A549 (cell line): ENCODE results near the gene PLOD3. TPM values are rescaled to one million over a fixed set of nuclear protein-coding genes. Genes with fewer than 3 reads are reported as not detected.

Experiments used
- ATAC-seq, 2 experiments: fragments of 200-7000 bp in 1 of 2; fragments of >200 bp in 1 of 2; cut with Nextera tagmentation in 1 of 2; cut with Tn5 transposase in 1 of 2; 3 replicates each; pipeline versions ENCODE4 v1.8.0 to v1.9.1; 2018 to 2020; ENCODE audit warnings: mild to moderate bottlenecking in 1 of 2, moderate library complexity in 1 of 2
- CTCF ChIA-PET: fragments of 300-600 bp; sonication (Branson Sonifier 250); formaldehyde crosslinking; extraction: SDS; loops from one replicate; lab custom pipeline; 2021; ENCODE audit warnings: antibody characterized with exemption, inconsistent platforms; lab: Yijun Ruan, JAX
- POLR2A ChIA-PET: fragments of 350-600 bp; formaldehyde crosslinking; extraction: SDS; loops from one replicate; lab custom pipeline; 2021; ENCODE audit warnings: antibody characterized with exemption, inconsistent platforms; lab: Yijun Ruan, JAX
- DNase-seq, 2 experiments: peaks; one replicate each; pipeline versions ENCODE4 v3.0.0 to v3.0.0-alpha.2; 2011 to 2016; ENCODE audit warnings: low read depth in 1 of 2, low spot score in 1 of 2
- FAIRE-seq: peaks from 2 replicates; lab custom pipeline; 2011; peaks lifted over from hg19 to GRCh38; lab: Jason Lieb, UNC
- H3K27ac ChIP-seq, 2 experiments: fragments of >200 bp; sonication (Bioruptor Twin); formaldehyde crosslinking; 3 replicates each; pipeline ENCODE4 v1.5.1; 2016 to 2017
- H3K4me1 ChIP-seq: fragments of >200 bp; sonication (Bioruptor Twin); formaldehyde crosslinking; 3 replicates; pipeline ENCODE4 v1.6.1; 2016
- H3K4me2 ChIP-seq: fragments of >200 bp; sonication (Bioruptor Twin); formaldehyde crosslinking; 3 replicates; pipeline ENCODE4 v1.6.1; 2016
- H3K4me3 ChIP-seq: fragments of >200 bp; sonication (Bioruptor Twin); formaldehyde crosslinking; 3 replicates; pipeline ENCODE4 v1.5.1; 2016
- H3K9me3 ChIP-seq: fragments of >200 bp; sonication (Bioruptor Twin); formaldehyde crosslinking; 3 replicates; pipeline ENCODE4 v1.6.1; 2016
- BHLHE40 ChIP-seq: IDR thresholded peaks from 2 replicates; pipeline ENCODE4 v1.6.1; 2012; ENCODE audit warnings: low read depth, low read length, inconsistent platforms
- CBX2 ChIP-seq: fragments of 200-600 bp; sonication (generic); IDR thresholded peaks from 2 replicates; pipeline ENCODE4 v1.6.1; 2016; ENCODE audit warnings: low read depth, mild to moderate bottlenecking, borderline replicate concordance
- CHD2 ChIP-seq: fragments of 150-350 bp; IDR thresholded peaks from 2 replicates; pipeline ENCODE4 v1.6.1; 2014; ENCODE audit warnings: low read length; ENCODE audit not compliant: partially characterized antibody
- EHMT2 ChIP-seq: fragments of 200-600 bp; sonication (generic); IDR thresholded peaks from 2 replicates; pipeline ENCODE4 v1.6.1; 2016; ENCODE audit warnings: antibody characterized with exemption, low read depth, mild to moderate bottlenecking, moderate library complexity
- EP300 ChIP-seq, 2 experiments: fragments of >200 bp; sonication (Bioruptor Twin); formaldehyde crosslinking; IDR thresholded peaks; 2 replicates in 1 of 2; 3 replicates in 1 of 2; pipeline ENCODE4 v1.6.1; 2016 to 2017
- FOSB ChIP-seq: fragments of 250-450 bp; sonication (Bioruptor Pico); IDR thresholded peaks from 2 replicates; pipeline ENCODE4 v1.5.0; 2020; ENCODE audit warnings: mild to moderate bottlenecking, moderate library complexity
- FOSL2 ChIP-seq, 2 experiments: fragments of 450-650 bp in 1 of 2; fragments of >200 bp in 1 of 2; sonication (Bioruptor Twin) in 1 of 2; formaldehyde crosslinking; IDR thresholded peaks; 2 replicates each; pipeline versions ENCODE4 v1.5.0 to v1.6.1; 2016 to 2020; ENCODE audit warnings: mild to moderate bottlenecking in 1 of 2, moderate library complexity in 1 of 2
- HEYL ChIP-seq: fragments of 250-450 bp; sonication (Bioruptor Pico); IDR thresholded peaks from 2 replicates; pipeline ENCODE4 v1.8.0; 2021; ENCODE audit warnings: mild to moderate bottlenecking, moderate library complexity
- JUNB ChIP-seq: fragments of >200 bp; sonication (Bioruptor Twin); formaldehyde crosslinking; IDR thresholded peaks from 2 replicates; pipeline ENCODE4 v1.6.1; 2016
- MYC ChIP-seq: IDR thresholded peaks from 2 replicates; pipeline ENCODE4 v1.6.1; 2012; ENCODE audit warnings: mild to moderate bottlenecking, inconsistent platforms, low read length, improper control_type of control experiment, borderline replicate concordance
- NPAS2 ChIP-seq: fragments of 250-450 bp; sonication (Bioruptor Pico); IDR thresholded peaks from 2 replicates; pipeline ENCODE4 v1.8.0; 2022; ENCODE audit warnings: mild to moderate bottlenecking, moderate library complexity, borderline replicate concordance
- POLR2AphosphoS2 ChIP-seq: conservative IDR thresholded peaks from 2 replicates; pipeline ENCODE4 v1.6.1; 2012; ENCODE audit warnings: low read length, improper control_type of control experiment, inconsistent platforms
- SREBF2 ChIP-seq: fragments of 450-650 bp; IDR thresholded peaks from 2 replicates; pipeline ENCODE4 v1.6.1; 2014; ENCODE audit warnings: mild to moderate bottlenecking, moderate library complexity
- TFCP2L1 ChIP-seq: fragments of 250-450 bp; sonication (Bioruptor Pico); IDR thresholded peaks from 2 replicates; pipeline ENCODE4 v1.5.0; 2021; ENCODE audit warnings: mild to moderate bottlenecking
- ZC3H11A ChIP-seq: fragments of 450-650 bp; IDR thresholded peaks from 2 replicates; pipeline ENCODE4 v1.6.1; 2014; ENCODE audit warnings: antibody characterized with exemption, mild to moderate bottlenecking
- WGBS: methylation state at CpG from one replicate; pipeline ENCODE4 v1.1.6; 2017; ENCODE audit errors: missing lambda C conversion rate; 5-methylcytosine and 5-hydroxymethylcytosine counted together
- polyA plus RNA-seq, 4 experiments: library from polyadenylated mRNA; depleted of rRNA in 3 of 4; stranded (reverse); fragments of >200 nt; fragmentation: RNase III in 1 of 4; extraction: RNeasy Plus Mini Kit Qiagen cat#74134 plus additional on column Dnase treatment in 1 of 4; gene quantifications; 2 replicates in 3 of 4; 3 replicates in 1 of 4; pipeline ENCODE4 v1.2.3, GENCODE V29; 2011 to 2017
- TF ChIP-seq, protein P1 (sequence below): IDR thresholded peaks from 2 replicates; pipeline ENCODE4 v1.6.1; 2012; ENCODE audit warnings: low read depth, borderline replicate concordance
- TF ChIP-seq, protein P2 (sequence below): IDR thresholded peaks from 2 replicates; pipeline ENCODE4 v1.6.1; 2012
- TF ChIP-seq, protein P3 (sequence below): fragments of 250-450 bp; sonication (Bioruptor Pico); IDR thresholded peaks from 2 replicates; pipeline ENCODE4 v1.5.0; 2021; ENCODE audit warnings: mild to moderate bottlenecking, moderate library complexity, borderline replicate concordance

Gene PLOD3
- polyA plus RNA-seq, 2 of the 4 experiments (the other 2 are of a cell fraction), result 26.0 to 48.7 TPM

DNA sequence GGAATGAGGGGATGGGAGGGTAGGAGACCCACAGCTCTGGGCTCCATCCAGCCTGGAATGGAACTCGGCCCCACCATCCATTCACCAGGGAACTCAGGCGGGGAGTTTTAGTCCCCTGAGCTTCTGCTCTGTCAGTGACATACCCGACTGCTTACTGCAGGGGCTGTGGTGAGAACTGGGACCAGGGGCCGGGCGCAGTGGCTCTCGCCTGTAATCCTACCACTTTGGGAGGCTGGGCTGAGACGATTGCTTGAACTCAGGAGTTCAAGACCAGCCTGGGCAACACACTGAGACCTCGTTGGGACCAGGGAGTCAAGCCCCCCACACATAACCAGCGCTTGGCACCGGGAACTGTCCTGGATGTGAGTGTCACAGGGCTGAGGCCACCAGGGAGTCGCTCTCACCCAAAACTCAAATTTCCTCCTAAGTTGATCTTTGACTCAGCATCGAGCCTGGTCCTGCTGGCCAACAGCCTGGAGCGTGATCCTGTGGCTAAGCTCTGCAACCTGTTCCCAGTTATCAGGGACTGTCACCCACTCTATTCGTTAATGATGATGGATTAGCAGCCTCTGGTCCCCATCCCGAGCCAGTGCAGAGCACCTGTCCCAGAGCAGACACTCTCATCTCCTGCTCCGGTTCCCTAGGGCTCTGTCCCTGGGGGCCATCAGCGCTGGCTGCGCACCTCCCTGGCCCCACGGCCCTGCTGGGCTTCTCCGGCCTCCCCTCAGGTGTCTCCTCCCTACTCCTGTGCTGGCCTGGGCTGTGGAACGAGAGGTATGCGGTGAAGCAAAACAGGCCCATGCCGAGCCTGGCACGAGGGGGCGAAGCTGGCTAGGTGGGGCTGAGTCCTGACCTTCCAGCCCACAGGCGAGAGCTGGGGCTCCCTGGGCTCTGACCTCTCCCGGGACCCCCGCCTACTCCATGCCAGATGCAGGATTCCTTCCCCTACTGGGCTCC lies 21.1 kb upstream of the PLOD3 start:
- 94% methylated on average over 21 of the region's 28 CpGs for WGBS
- ChIA-PET POLR2A (interaction anchor here (1.5 kb wide), 1 partner anchor 13 kb away, joined by 4 read pairs; no protein-coding TSS in a partner anchor), CTCF (interaction anchor here (2.4 to 3.8 kb wide), 3 partner anchors 21 to 95 kb away, joined by 9 to 16 read pairs (median 10); partner anchors contain the start of genes PLOD3 and ZNHIT1)
- H3K4me2 ChIP-seq, result no peak overlapping the region
- peaks cover 6% of the 10 kb centered on the region for H3K4me1 ChIP-seq
- no peaks in the 10 kb centered on the region for H3K9me3 ChIP-seq
- TF ChIP-seq FOSB, result no peak
- TF ChIP-seq, protein P1, sequence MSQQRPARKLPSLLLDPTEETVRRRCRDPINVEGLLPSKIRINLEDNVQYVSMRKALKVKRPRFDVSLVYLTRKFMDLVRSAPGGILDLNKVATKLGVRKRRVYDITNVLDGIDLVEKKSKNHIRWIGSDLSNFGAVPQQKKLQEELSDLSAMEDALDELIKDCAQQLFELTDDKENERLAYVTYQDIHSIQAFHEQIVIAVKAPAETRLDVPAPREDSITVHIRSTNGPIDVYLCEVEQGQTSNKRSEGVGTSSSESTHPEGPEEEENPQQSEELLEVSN, result no peak
- no peak for TF ChIP-seq MYC
- no peak for TF ChIP-seq EP300 (IDR thresholded peaks at IDR 0.05)
- TF ChIP-seq BHLHE40, result no peak
- no peak for TF ChIP-seq HEYL
- no peak for TF ChIP-seq ZC3H11A
- TF ChIP-seq, protein P2, sequence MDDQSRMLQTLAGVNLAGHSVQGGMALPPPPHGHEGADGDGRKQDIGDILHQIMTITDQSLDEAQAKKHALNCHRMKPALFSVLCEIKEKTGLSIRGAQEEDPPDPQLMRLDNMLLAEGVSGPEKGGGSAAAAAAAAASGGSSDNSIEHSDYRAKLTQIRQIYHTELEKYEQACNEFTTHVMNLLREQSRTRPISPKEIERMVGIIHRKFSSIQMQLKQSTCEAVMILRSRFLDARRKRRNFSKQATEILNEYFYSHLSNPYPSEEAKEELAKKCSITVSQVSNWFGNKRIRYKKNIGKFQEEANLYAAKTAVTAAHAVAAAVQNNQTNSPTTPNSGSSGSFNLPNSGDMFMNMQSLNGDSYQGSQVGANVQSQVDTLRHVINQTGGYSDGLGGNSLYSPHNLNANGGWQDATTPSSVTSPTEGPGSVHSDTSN, result no peak
- TF ChIP-seq CBX2, result no peak
- TF ChIP-seq, protein P3, sequence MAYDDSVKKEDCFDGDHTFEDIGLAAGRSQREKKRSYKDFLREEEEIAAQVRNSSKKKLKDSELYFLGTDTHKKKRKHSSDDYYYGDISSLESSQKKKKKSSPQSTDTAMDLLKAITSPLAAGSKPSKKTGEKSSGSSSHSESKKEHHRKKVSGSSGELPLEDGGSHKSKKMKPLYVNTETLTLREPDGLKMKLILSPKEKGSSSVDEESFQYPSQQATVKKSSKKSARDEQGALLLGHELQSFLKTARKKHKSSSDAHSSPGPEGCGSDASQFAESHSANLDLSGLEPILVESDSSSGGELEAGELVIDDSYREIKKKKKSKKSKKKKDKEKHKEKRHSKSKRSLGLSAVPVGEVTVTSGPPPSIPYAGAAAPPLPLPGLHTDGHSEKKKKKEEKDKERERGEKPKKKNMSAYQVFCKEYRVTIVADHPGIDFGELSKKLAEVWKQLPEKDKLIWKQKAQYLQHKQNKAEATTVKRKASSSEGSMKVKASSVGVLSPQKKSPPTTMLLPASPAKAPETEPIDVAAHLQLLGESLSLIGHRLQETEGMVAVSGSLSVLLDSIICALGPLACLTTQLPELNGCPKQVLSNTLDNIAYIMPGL (CRISPR knock-in tag), result no peak
- no peak for TF ChIP-seq JUNB
- no peak for TF ChIP-seq NPAS2
- TF ChIP-seq SREBF2, result no peak
- no peak for TF ChIP-seq FOSL2 (IDR thresholded peaks at IDR 0.05)
- no peak for TF ChIP-seq FOSL2 (CRISPR knock-in tag; IDR thresholded peaks at IDR 0.05)
- H3K4me3 ChIP-seq, result no peak overlapping the region
- no peak for FAIRE-seq
- H3K27ac ChIP-seq, result no peak overlapping the region
- no peak for DNase-seq
- no peak for ATAC-seq

DNA sequence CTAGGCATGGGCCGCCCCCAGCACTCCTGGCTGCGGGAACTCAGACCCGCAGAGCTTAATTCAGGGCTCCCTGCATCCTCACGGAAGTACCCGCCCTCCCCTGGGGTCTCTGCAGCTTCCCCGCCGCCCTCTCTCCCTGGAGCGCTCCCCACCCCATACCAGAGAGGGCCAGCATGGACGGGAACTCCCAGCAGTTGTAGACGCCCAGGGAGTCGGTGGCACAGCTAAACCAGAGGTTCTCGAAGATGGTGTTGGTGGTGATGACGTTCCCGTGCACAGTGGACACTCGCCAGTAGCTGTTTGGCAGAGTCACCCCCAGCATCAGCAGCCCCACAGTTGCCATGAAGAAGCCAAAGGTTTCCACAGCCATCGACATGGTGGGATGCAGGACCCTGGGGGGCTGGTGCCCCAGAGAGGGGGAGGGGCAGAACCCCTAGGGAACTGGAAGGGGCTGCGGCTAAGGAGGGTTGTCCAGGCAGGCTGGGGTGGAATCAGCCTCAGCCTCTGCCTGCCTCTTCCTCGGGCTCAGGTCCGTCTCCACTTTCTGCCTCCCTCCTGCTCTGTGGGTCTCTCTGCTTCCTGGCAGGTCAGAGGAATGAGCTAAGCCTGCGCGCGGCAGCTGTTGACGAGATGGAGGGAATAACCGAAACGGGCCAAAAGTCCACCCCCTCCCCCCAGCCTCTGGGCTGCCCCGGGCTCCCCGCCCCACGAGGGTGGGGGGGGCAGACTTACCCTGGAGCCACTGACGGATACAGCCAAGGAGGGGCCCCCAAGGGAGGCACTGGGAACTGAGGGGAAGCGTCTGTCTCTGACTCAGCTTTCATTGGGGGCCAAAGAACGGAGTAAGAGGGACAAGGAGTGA lies 20.1 kb upstream of the PLOD3 start, which contains the start of gene CLDN15:
CLDN15 (minus strand) TSS at position 597 of the 862 bp plus-strand sequence; CDS start at position 376, 221 bp downstream.
- POLR2A ChIA-PET, result interaction anchor here (1.0 to 1.5 kb wide), 2 partner anchors 15 to 20 kb away, joined by 4 to 5 read pairs; partner anchors contain the start of gene ZNHIT1
- Histone ChIP-seq H3K9me3 (no peaks in the 10 kb centered on the region), H3K27ac (no peak within 1 kb of the TSS), H3K4me2 (no peak within 1 kb of the TSS), H3K4me1 (no peaks in the 10 kb centered on the region), H3K4me3 (no peak within 1 kb of the TSS)
- FAIRE-seq (no peak), ATAC-seq (no peak), DNase-seq (no peak)
- TF ChIP-seq EHMT2 (no peak), MYC (no peak), POLR2AphosphoS2 (no peak), TFCP2L1 (CRISPR knock-in tag) (no peak), FOSL2 (IDR thresholded peaks at IDR 0.05) (no peak), FOSL2 (CRISPR knock-in tag; IDR thresholded peaks at IDR 0.05) (no peak), CHD2 (no peak)
- TF ChIP-seq, protein P1, result no peak
- WGBS, result 88% methylated on average over 21 of the region's 31 CpGs
- CTCF ChIA-PET, result interaction anchor here (1.0 to 3.8 kb wide), 6 partner anchors 10 to 94 kb away, joined by 3 to 16 read pairs (median 6); partner anchors contain the start of genes PLOD3 and ZNHIT1
